Mucosa of gallbladder (tissue), 1 donor: Measurements from ENCODE around the gene PTPRG. TPM values are rescaled to one million over a fixed set of nuclear protein-coding genes. Genes with fewer than 3 reads are reported as not detected.

ENCODE experiments used
- DNase-seq: peaks from one replicate; pipeline ENCODE4 v3.0.0-alpha.2; 2020; ENCODE audit warnings: low spot score
- total RNA-seq: library from RNA; stranded (reverse); gene quantifications from one replicate; pipeline ENCODE4 v1.2.1, GENCODE V29; 2021
- donor health status: DM: no; HTN: no; CAD: no.

Gene PTPRG
- total RNA-seq, 1 donor from 2014 or later = 38.1 TPM

GRCh38 chr3:61589856-61590255 lies 28.5 kb downstream of the PTPRG start:
- DNase-seq = no peak

- no peak for DNase-seq
These were observed 29.9 kb downstream of the PTPRG start for GRCh38 chr3:61591300-61591699.

GRCh38 chr3:61593446-61594029 lies 32.2 kb downstream of the PTPRG start:
- no peak for DNase-seq

GRCh38 chr3:61594144-61594963 lies 33.0 kb downstream of the PTPRG start:
- no peak for DNase-seq

- no peak for DNase-seq
These were observed 33.6 kb downstream of the PTPRG start for GRCh38 chr3:61594964-61595285.

GRCh38 chr3:61595288-61595687 lies 33.9 kb downstream of the PTPRG start:
- DNase-seq = no peak

GRCh38 chr3:61595826-61596225 lies 34.5 kb downstream of the PTPRG start:
- DNase-seq = no peak

GRCh38 chr3:61597906-61598305 lies 36.5 kb downstream of the PTPRG start:
- no peak for DNase-seq

- DNase-seq = no peak
These were observed 38.8 kb downstream of the PTPRG start for GRCh38 chr3:61600195-61600594.

GRCh38 chr3:61601831-61602230 lies 40.5 kb downstream of the PTPRG start:
- no peak for DNase-seq

GRCh38 chr3:61602466-61602865 lies 41.1 kb downstream of the PTPRG start:
- no peak for DNase-seq

GRCh38 chr3:61605589-61606175 lies 44.3 kb downstream of the PTPRG start:
- DNase-seq = no peak

GRCh38 chr3:61606196-61606595 lies 44.8 kb downstream of the PTPRG start:
- no peak for DNase-seq

- DNase-seq = no peak
These were observed 46.7 kb downstream of the PTPRG start for GRCh38 chr3:61608072-61608471.

GRCh38 chr3:61608711-61609110 lies 47.3 kb downstream of the PTPRG start:
- DNase-seq = no peak

- no peak for DNase-seq
These were observed 48.9 kb downstream of the PTPRG start for GRCh38 chr3:61610316-61610715.

GRCh38 chr3:61612211-61613194 lies 51.1 kb downstream of the PTPRG start:
- DNase-seq = no peak

- no peak for DNase-seq
These were observed 52.3 kb downstream of the PTPRG start for GRCh38 chr3:61613666-61614065.

GRCh38 chr3:61615643-61616042 lies 54.3 kb downstream of the PTPRG start:
- no peak for DNase-seq

GRCh38 chr3:61616586-61616985 lies 55.2 kb downstream of the PTPRG start:
- DNase-seq = no peak

- DNase-seq = no peak
These were observed 55.7 kb downstream of the PTPRG start for GRCh38 chr3:61617041-61617440.

GRCh38 chr3:61617651-61618050 lies 56.3 kb downstream of the PTPRG start:
- no peak for DNase-seq
